Ovary (tissue), 9 donors: ENCODE results near the gene DICER1. TPM values are rescaled to one million over a fixed set of nuclear protein-coding genes. Genes with fewer than 3 reads are reported as not detected.

Experiments used
- DNase-seq, 5 donors: peaks; one replicate each; pipeline ENCODE4 v3.0.0-alpha.2; 2019 to 2020
- H3K27ac ChIP-seq, 2 donors: fragments of 200-600 bp; one replicate each; pipeline versions ENCODE4 v1.5.1 to v1.8.0; 2019 to 2022
- H3K27me3 ChIP-seq: fragments of 200-600 bp; one replicate; pipeline ENCODE4 v1.8.0; 2022
- H3K36me3 ChIP-seq: fragments of 200-600 bp; sonication (generic); one replicate; pipeline ENCODE4 v1.5.1; 2019
- H3K4me1 ChIP-seq: one replicate; pipeline ENCODE4 v1.8.1; 2013; ENCODE audit warnings: mild to moderate bottlenecking, moderate library complexity; ENCODE audit not compliant: insufficient read depth
- H3K4me3 ChIP-seq: fragments of 200-600 bp; sonication (generic); one replicate; pipeline ENCODE4 v1.5.1; 2017
- H3K9me3 ChIP-seq, 2 donors: fragments of 200-600 bp in 1 of 2; sonication (generic) in 1 of 2; one replicate each; pipeline versions ENCODE4 v1.5.1 to v1.8.1; 2013 to 2019; ENCODE audit warnings: mild to moderate bottlenecking in 1 of 2, moderate library complexity in 1 of 2
- CTCF ChIP-seq, 3 donors: fragments of 450-650 bp in 2 of 3; fragments of 200-600 bp in 1 of 3; IDR thresholded peaks; one replicate each; pipeline versions ENCODE4 v1.5.1 to v1.8.0; 2016 to 2022; ENCODE audit warnings: antibody characterized with exemption in 3 of 3, mild to moderate bottlenecking in 1 of 3
- EP300 ChIP-seq: sonication (generic); formaldehyde crosslinking; IDR thresholded peaks from one replicate; pipeline ENCODE4 v1.6.1; 2017; ENCODE audit warnings: antibody characterized with exemption
- POLR2A ChIP-seq: fragments of 450-650 bp; IDR thresholded peaks from one replicate; pipeline ENCODE4 v1.6.1; 2017; ENCODE audit warnings: antibody characterized with exemption, mild to moderate bottlenecking, moderate library complexity
- WGBS, 3 donors: extraction: QIAGEN DNeasy Blood & Tissue Kit in 1 of 3; methylation state at CpG; one replicate each; pipeline versions ENCODE4 v1.1.5 to v1.1.7; 2013 to 2017; 5-methylcytosine and 5-hydroxymethylcytosine counted together
- intact Hi-C, 4 donors: fragments of 100-400 bp; cut with DNase I; formaldehyde crosslinking; loops; one replicate each; pipeline versions ENCODE4 v1.11.0 to v1.15.1; 2022 to 2023
- polyA plus RNA-seq, 2 donors: library from polyadenylated mRNA; stranded (reverse); fragments of 200-250 nt in 1 of 2; fragments of 350-450 nt in 1 of 2; fragmentation: Illumina TruSeq in 1 of 2; extraction: RNeasy Lipid Tissue Mini Kit (QIAGEN cat#74804) in 1 of 2; gene quantifications; one replicate each; pipeline ENCODE4 v1.2.3, GENCODE V29; 2013 to 2014
- total RNA-seq, 7 donors: library from RNA; depleted of rRNA in 2 of 7; stranded (reverse); fragments of >200 nt in 2 of 7; fragmentation: NEBNext Ultra II Directional in 3 of 7; extraction: Animal tissue kit (Norgen Biotek cat#: 25700) in 3 of 7; gene quantifications; one replicate each; pipeline versions ENCODE4 v1.1.0 to v1.2.4, GENCODE V29; 2016 to 2023
- donor health status: DM: no; HTN: no; CAD: no; lungs with moderate emphysema.
- donor health status: DM: no; HTN: no; CAD: no.
- donor health status: Bipolar disorder and iron deficiency.
- donor health status: DM: yes; HTN: yes; CAD: no.
- donor health status: DM: no; HTN: no; CAD: no.
- donor health status: DM: yes; HTN: yes; CAD: no.

DICER1 gene
- total and polyA plus RNA-seq, 9 donors: 9.6 to 54.7 (median 47.4) TPM

- intact Hi-C loops: no loop called here
- H3K27me3 ChIP-seq: no peaks in the 10 kb centered on the region
- no peak overlapping the region for H3K4me3 ChIP-seq
- no peaks in the 10 kb centered on the region for H3K9me3 ChIP-seq
- no peak for DNase-seq
- H3K4me1 ChIP-seq: peaks cover 16% of the 10 kb centered on the region
- H3K36me3 ChIP-seq: no peaks in the 10 kb centered on the region
- WGBS, 3 donors: 65 to 74% (median 69%) methylated on average over 3 of the region's 3 CpGs
- H3K27ac ChIP-seq: no peak overlapping the region
- no peak for TF ChIP-seq POLR2A
Observed at GRCh38 chr14:95149441-95149840, 7.9 kb downstream of the DICER1 start.

- Histone ChIP-seq H3K4me1 (peaks cover 11% of the 10 kb centered on the region), H3K9me3 (no peaks in the 10 kb centered on the region), H3K27ac (no peak overlapping the region), H3K36me3 (no peaks in the 10 kb centered on the region), H3K27me3 (no peaks in the 10 kb centered on the region), H3K4me3 (no peak overlapping the region)
- intact Hi-C loops: no loop called here
- TF ChIP-seq EP300 (no peak), POLR2A (no peak), CTCF (IDR thresholded peaks at IDR 0.05) (no peak)
- WGBS, 3 donors: 92 to 95% (median 94%) methylated on average over 7 of the region's 7 CpGs
- no peak for DNase-seq
Observed at GRCh38 chr14:95147597-95147996, 9.7 kb downstream of the DICER1 start.

GRCh38 chr14:95146079-95146771 is 11.1 kb downstream of the DICER1 start:
- TF ChIP-seq CTCF (IDR thresholded peaks at IDR 0.05) (no peak), EP300 (no peak), POLR2A (no peak)
- no peak overlapping the region for H3K27ac ChIP-seq
- no peaks in the 10 kb centered on the region for H3K36me3 ChIP-seq
- no peaks in the 10 kb centered on the region for H3K27me3 ChIP-seq
- H3K9me3 ChIP-seq: no peaks in the 10 kb centered on the region
- DNase-seq: no peak
- WGBS, 3 donors: 78 to 82% (median 78%) methylated on average over 10 of the region's 10 CpGs
- intact Hi-C loops: no loop called here
- peaks cover 14% of the 10 kb centered on the region for H3K4me1 ChIP-seq
- H3K4me3 ChIP-seq: no peak overlapping the region

GRCh38 chr14:95144849-95145248 is 12.5 kb downstream of the DICER1 start:
- no peak for TF ChIP-seq CTCF (IDR thresholded peaks at IDR 0.05)
- no peak overlapping the region for H3K27ac ChIP-seq

GRCh38 chr14:95143808-95144620 is 13.3 kb downstream of the DICER1 start:
- no peaks in the 10 kb centered on the region for H3K36me3 ChIP-seq
- no peak overlapping the region for H3K27ac ChIP-seq
- intact Hi-C loops: no loop called here
- DNase-seq: no peak
- H3K9me3 ChIP-seq: no peaks in the 10 kb centered on the region
- no peak for TF ChIP-seq CTCF (IDR thresholded peaks at IDR 0.05)
- no peak for TF ChIP-seq EP300
- TF ChIP-seq POLR2A: no peak
- H3K4me3 ChIP-seq: no peak overlapping the region
- H3K4me1 ChIP-seq: peaks cover 13% of the 10 kb centered on the region
- H3K27me3 ChIP-seq: no peaks in the 10 kb centered on the region
- 53 to 73% (median 56%) methylated on average over 4 of the region's 4 CpGs for WGBS, 3 donors

More at GRCh38 chr14:95144849-95145248, 12.5 kb downstream of the DICER1 start:
- H3K9me3 ChIP-seq: no peaks in the 10 kb centered on the region
- H3K36me3 ChIP-seq: no peaks in the 10 kb centered on the region
- H3K27me3 ChIP-seq: no peaks in the 10 kb centered on the region
- intact Hi-C loops: no loop called here
- peaks cover 15% of the 10 kb centered on the region for H3K4me1 ChIP-seq
- no peak for DNase-seq
- 89 to 95% (median 91%) methylated on average over 2 of the region's 2 CpGs for WGBS, 3 donors
- no peak overlapping the region for H3K4me3 ChIP-seq
